Progenitor cell of endocrine pancreas (in vitro differentiated cells): Measurements from ENCODE around the gene SAP30BP. TPM values are rescaled to one million over a fixed set of nuclear protein-coding genes. Genes with fewer than 3 reads are reported as not detected.

Experiments
- DNase-seq: peaks from one replicate; pipeline ENCODE4 v3.0.0; 2021; ENCODE audit warnings: low spot score; ENCODE audit not compliant: unreplicated experiment
- H3K27ac Mint-ChIP-seq: 2 replicates; pipeline ENCODE4 v1.8.0; 2021; ENCODE audit warnings: mild to moderate bottlenecking, moderate library complexity, mixed read lengths
- H3K27me3 Mint-ChIP-seq: 2 replicates; pipeline ENCODE4 v1.8.0; 2021; ENCODE audit warnings: mixed read lengths
- H3K36me3 Mint-ChIP-seq: 2 replicates; pipeline ENCODE4 v1.8.0; 2022; ENCODE audit warnings: mixed read lengths; ENCODE audit not compliant: insufficient read depth
- H3K4me1 Mint-ChIP-seq: 2 replicates; pipeline ENCODE4 v1.8.0; 2021; ENCODE audit warnings: low read depth, mixed read lengths
- H3K4me3 Mint-ChIP-seq: 2 replicates; pipeline ENCODE4 v1.8.0; 2021; ENCODE audit warnings: low read depth, mild to moderate bottlenecking, moderate library complexity, mixed read lengths
- H3K9me3 Mint-ChIP-seq: 2 replicates; pipeline ENCODE4 v1.8.0; 2021; ENCODE audit warnings: low read depth, mixed read lengths
- total RNA-seq: library from RNA; stranded (reverse); gene quantifications from 2 replicates; pipeline ENCODE4 v1.2.1, GENCODE V29; 2021
- TF ChIP-seq, protein P1 (sequence below): fragments of 200-600 bp; sonication (generic); IDR thresholded peaks from one replicate; pipeline ENCODE4 v1.5.0; 2021; ENCODE audit warnings: antibody characterized with exemption, mild to moderate bottlenecking; ENCODE audit not compliant: unreplicated experiment

Gene SAP30BP
- total RNA-seq, 1 donor from 2014 or later: 102 TPM

DNA sequence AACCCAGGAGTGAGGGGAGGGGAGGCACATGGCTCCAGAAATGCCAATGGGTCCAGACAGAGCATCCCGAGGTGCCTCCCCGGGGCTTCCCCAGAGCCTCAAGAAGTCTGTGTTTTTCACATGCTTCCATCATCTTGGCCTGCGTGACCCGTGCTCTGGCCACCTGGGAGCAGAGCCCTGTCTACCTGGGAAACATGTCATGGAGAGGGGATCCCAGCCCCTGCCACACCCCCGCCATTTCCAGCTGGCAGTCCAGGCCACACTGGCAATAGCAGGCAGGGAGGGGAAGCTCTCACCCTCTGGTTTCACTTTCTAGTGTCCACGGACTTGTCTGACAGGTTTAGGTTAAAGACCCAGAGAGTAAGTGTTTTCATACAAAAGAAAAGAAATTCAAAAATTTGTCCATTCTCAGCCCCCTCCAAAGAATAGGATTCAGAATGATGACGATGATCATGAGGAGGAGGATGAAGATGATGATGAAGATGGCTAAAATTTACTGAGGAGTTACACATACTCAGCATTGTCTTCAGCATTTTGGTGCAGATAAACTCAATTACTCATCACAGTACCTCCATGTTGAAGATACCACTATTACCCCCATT, 24.9 kb upstream of the SAP30BP start:
- TF ChIP-seq, protein P1, sequence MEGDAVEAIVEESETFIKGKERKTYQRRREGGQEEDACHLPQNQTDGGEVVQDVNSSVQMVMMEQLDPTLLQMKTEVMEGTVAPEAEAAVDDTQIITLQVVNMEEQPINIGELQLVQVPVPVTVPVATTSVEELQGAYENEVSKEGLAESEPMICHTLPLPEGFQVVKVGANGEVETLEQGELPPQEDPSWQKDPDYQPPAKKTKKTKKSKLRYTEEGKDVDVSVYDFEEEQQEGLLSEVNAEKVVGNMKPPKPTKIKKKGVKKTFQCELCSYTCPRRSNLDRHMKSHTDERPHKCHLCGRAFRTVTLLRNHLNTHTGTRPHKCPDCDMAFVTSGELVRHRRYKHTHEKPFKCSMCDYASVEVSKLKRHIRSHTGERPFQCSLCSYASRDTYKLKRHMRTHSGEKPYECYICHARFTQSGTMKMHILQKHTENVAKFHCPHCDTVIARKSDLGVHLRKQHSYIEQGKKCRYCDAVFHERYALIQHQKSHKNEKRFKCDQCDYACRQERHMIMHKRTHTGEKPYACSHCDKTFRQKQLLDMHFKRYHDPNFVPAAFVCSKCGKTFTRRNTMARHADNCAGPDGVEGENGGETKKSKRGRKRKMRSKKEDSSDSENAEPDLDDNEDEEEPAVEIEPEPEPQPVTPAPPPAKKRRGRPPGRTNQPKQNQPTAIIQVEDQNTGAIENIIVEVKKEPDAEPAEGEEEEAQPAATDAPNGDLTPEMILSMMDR: no peak
- Mint-ChIP-seq H3K27me3 (no peaks in the 10 kb centered on the region), H3K36me3 (no peaks in the 10 kb centered on the region), H3K4me1 (peaks cover 27% of the 10 kb centered on the region), H3K27ac (no peak overlapping the region), H3K4me3 (no peak overlapping the region), H3K9me3 (no peaks in the 10 kb centered on the region)
- DNase-seq: no peak

DNA sequence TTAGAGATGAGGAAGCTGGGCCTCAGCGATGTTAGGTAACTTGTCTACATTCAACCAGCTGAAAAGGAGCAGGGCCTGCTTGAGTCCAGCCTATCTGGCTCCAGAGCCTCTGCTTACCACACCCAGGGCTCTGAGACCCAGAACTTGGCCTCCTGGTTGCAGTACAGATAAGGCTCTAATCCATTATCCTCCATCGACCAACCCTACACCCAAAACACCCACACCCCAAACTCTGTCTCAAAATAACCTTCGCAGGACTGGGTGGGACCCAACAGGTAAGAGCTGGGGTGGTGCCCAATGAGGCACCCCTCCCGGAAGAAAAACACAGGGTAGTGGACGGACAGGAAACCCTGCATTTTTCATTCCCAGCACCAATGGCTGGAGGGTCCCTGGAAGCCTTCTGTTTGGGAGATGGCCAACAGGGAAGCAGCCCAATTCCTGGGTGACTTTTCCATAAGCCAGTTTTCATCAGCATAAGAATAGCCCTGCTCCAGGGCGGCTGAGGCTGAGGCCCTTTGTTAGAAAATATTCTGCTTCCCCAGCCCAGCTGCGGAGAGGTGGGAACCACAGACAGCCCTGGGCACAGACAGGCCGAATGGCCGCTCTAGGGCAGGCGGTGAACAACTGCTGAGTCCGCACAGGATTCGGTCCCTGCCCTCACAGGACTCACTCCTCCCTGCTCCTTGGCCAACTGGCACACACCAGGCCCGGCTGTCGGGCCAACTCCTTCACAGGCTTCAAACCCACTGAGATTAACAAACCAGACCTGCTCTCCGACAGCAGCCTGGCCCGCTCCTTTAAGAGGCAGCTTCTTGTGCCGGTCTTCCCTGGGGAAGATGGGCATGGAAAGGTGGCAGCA, 24.1 kb upstream of the SAP30BP start:
- peaks cover under 1% of the 10 kb centered on the region for H3K36me3 Mint-ChIP-seq
- DNase-seq: no peak
- TF ChIP-seq, protein P1: no peak
- no peaks in the 10 kb centered on the region for H3K9me3 Mint-ChIP-seq
- no peaks in the 10 kb centered on the region for H3K27me3 Mint-ChIP-seq
- H3K27ac Mint-ChIP-seq: peak overlapping the region; percentile 59
- H3K4me3 Mint-ChIP-seq: no peak overlapping the region
- H3K4me1 Mint-ChIP-seq: peaks cover 34% of the 10 kb centered on the region

DNA sequence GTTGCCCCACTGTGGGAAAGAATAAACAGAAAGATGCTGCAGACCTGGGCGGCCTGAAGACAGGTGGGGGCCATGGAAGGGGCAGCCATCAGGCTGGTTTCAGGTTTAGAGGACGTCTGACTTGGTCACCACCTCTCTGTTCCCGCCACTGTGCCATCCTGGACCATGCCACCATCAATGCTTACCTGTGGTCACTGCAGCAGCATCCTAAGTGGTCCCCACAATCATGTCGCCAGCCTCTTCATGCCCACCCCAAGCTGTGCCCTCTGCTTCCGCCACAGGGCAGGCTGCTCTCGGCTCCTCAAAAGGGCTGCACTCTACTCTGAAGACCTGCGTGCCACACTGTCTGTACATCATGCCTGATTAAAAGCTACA, 23.5 kb upstream of the SAP30BP start:
- peaks cover 2% of the 10 kb centered on the region for H3K36me3 Mint-ChIP-seq
- peak overlapping the region; percentile 59 for H3K27ac Mint-ChIP-seq
- DNase-seq: no peak
- H3K4me1 Mint-ChIP-seq: peaks cover 35% of the 10 kb centered on the region
- TF ChIP-seq, protein P1: no peak
- no peaks in the 10 kb centered on the region for H3K27me3 Mint-ChIP-seq
- H3K9me3 Mint-ChIP-seq: no peaks in the 10 kb centered on the region
- no peak overlapping the region for H3K4me3 Mint-ChIP-seq

DNA sequence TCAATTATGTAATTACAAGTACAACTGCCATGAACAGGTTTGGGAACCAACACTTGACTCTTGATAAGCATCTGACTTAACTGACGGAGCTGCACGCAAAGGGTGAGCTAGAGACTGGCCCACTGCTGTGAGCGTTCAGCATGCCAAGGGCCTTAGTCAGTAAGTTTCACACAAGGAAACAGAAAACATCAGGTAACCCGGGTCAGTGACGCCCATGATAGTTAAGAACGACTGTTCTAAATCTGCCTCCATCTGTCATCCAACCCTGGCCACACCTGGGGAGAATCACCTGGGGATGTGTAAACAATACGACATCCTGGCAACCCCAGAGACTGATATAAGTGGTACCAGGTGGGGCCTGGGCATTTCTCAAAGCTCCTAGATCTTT, 21.6 kb upstream of the SAP30BP start:
- H3K27ac Mint-ChIP-seq: peak overlapping the region; percentile 100
- H3K4me3 Mint-ChIP-seq: peak overlapping the region; percentile 72
- peaks cover 34% of the 10 kb centered on the region for H3K4me1 Mint-ChIP-seq
- TF ChIP-seq, protein P1: no peak
- H3K9me3 Mint-ChIP-seq: no peaks in the 10 kb centered on the region
- H3K27me3 Mint-ChIP-seq: no peaks in the 10 kb centered on the region
- H3K36me3 Mint-ChIP-seq: peaks cover 12% of the 10 kb centered on the region
- DNase-seq: no peak

DNA sequence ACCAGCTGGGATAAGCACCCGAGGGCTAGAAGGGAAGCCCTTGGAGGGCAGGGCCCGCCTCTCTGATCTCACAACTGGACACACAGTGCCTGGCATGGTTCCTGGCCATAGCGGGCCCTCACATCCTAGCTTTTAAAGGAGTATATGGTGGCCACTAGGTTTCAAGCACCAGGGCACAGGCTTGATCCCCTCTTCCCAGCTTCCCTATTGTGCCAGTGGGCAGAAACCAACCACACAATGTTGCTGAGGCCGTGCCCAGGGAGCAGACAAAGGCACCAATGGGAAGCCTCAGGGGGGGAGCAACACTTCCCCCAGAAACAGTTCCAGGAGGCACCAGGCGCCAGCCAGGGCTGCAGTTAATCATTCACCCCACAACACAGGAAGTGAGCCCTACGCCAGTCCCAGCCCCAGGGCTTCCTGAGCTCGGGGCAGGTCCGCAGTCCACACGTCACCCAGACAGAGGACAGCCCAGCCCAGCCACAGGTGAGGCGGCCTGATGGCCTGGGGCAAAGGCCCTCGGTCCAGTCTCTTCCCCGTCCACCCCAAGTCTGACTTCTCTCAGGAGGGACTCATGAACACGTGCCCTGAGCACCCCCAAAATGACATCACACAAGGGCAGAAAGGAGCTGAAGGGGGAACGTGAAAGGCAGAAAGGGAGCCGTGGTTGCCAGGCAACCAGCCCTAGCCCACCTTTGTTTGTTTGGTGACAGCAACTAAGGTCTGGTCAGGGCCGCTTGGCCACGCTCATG, 21.1 kb upstream of the SAP30BP start:
- peak overlapping the region; percentile 100 for H3K27ac Mint-ChIP-seq
- H3K4me3 Mint-ChIP-seq: peak overlapping the region; percentile 72
- no peaks in the 10 kb centered on the region for H3K9me3 Mint-ChIP-seq
- DNase-seq: peak; percentile 79
- TF ChIP-seq, protein P1: no peak
- peaks cover 34% of the 10 kb centered on the region for H3K4me1 Mint-ChIP-seq
- H3K36me3 Mint-ChIP-seq: peaks cover 15% of the 10 kb centered on the region
- no peaks in the 10 kb centered on the region for H3K27me3 Mint-ChIP-seq
